T-helper 2 cell treated with Interferon-gamma antibody and Interleukin-4, amounts not matched to agents 100 ng/mL and 5 ng/mL, for 36 hours (primary cell): Measurements from ENCODE around the gene SPNS2. TPM values are rescaled to one million over a fixed set of nuclear protein-coding genes. Genes with fewer than 3 reads are reported as not detected.

Experiments
- intact Hi-C: fragments of 100-400 bp; cut with micrococcal nuclease; formaldehyde crosslinking; loops from one replicate; pipeline ENCODE4 v1.15.1; 2023
- total RNA-seq: library from RNA; stranded (reverse); gene quantifications from 2 replicates; pipeline ENCODE4 v1.2.3, GENCODE V29; 2022

Gene SPNS2
- total RNA-seq, 1 donor from 2014 or later, result 0.36 TPM

DNA sequence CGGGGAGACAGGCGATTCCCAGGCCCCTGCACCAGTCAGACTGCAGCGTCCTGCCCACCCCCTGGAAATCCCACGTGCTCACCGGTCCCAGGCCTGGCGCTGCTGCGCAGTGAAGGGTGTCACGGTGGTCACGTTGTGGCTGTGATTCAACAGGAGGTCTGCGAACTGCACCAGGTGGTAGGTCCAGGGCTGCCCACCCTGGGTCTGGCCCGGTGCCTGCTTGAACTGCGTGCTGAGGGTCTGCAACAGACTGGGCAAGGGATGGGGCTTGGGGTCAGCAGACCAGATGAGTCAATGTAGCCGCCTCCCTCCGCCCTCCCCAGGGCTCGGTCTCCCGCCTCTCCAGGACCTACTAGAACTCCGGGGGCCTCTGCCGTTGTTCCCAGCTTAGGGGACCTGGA is 49.4 kb downstream of the SPNS2 start:
- intact Hi-C loops, result no loop called here

DNA sequence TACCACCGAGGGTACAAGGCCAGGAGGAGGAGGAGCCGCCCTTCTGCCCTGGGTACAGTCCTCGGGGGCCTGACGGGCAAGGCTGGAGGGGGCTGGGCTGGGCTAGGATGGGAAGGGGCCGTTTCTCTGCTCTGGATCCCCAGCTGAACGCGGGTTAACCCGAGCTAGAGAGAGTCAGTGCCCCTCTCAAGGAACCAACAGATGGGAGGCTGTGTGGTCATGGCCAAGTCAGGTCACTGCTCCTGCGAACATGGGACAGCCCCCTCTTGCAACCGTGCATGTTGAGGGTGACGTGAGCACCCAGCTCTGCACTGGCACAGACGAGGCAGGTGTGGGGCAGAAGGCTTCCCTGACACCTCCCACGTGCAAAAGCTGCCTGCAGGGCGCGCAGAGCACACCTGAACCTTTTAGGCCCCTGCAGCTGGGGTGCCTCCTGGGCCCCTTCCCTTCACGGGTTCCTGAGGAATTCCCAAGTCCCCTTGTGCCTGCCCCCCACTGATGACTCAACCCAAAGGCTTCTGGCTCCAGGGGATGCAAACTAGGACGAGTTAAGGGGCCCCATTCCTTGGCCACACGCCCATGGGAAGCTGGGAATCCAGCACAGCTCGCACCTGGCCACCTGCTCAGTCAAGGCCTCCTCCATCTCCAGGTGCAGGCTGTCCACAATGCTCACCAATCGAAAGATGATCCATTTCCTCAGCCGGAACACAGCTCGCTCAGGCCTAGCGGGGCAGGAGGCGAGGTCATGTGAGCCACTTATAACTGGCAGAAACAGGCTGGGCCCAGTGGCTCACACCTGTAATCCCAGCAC is 50.2 kb downstream of the SPNS2 start:
- intact Hi-C loops, result no loop called here

GRCh38 chr17:4549781-4550533 is 51.3 kb downstream of the SPNS2 start:
- intact Hi-C loops, result no loop called here

DNA sequence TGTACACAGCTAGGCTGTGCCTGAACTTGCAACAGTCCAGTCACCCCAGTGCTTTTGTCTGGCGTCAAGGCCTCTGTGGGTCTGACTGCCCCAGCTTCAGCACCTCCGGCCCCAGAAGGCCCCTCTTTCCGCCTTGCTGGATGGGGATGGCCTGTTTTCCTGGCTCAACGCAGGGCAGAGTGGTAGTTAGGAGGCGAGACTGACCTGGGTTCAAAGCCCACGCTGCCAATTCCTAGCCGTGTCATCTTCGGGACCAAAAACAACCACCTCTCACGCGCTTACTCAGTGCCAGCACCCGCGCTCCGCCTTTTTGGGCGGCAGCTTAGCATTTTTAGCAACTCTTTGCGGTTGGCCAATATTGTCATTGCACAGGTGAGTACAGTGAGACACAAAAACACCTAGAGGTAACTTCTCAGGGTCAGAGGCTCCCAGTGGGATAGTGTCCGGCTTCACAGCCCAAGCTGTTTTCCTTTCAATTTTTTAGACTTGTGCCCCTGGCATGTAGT is 51.9 kb downstream of the SPNS2 start:
- intact Hi-C loops, result no loop called here

- intact Hi-C loops, result no loop called here
These were observed 52.5 kb downstream of the SPNS2 start for GRCh38 chr17:4551141-4551540.

- intact Hi-C loops, result no loop called here
These were observed 53.3 kb downstream of the SPNS2 start for GRCh38 chr17:4551796-4552525.

- intact Hi-C loops, result no loop called here
These were observed 55.0 kb downstream of the SPNS2 start for GRCh38 chr17:4553669-4554068.

DNA sequence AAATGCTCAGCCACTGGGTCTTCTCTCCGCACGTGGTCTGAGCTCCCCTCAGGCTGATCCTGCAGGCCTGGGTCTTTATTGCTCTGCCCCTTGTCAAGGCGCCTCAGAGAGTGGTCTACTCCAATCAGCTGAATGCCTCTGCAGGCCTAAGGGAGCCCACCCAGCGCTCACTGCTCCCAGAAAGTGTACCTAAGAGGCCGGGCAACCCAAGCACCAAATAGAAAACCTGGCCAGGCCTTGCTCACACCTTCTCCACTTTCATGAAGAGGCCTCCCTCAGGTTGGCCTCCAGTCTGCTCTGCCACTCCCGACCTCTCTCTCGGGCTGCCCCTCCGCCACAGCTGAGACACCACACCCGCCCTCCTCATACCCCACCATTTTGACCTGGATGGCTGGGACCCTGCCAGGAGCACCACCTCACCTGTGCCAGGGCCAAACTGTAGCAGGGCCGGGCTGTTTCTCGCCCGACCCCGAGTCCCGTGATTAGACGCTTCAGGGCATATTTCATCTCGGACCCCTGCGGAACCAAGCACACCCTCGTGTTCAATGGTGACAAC is 55.8 kb downstream of the SPNS2 start:
- intact Hi-C loops, result no loop called here

DNA sequence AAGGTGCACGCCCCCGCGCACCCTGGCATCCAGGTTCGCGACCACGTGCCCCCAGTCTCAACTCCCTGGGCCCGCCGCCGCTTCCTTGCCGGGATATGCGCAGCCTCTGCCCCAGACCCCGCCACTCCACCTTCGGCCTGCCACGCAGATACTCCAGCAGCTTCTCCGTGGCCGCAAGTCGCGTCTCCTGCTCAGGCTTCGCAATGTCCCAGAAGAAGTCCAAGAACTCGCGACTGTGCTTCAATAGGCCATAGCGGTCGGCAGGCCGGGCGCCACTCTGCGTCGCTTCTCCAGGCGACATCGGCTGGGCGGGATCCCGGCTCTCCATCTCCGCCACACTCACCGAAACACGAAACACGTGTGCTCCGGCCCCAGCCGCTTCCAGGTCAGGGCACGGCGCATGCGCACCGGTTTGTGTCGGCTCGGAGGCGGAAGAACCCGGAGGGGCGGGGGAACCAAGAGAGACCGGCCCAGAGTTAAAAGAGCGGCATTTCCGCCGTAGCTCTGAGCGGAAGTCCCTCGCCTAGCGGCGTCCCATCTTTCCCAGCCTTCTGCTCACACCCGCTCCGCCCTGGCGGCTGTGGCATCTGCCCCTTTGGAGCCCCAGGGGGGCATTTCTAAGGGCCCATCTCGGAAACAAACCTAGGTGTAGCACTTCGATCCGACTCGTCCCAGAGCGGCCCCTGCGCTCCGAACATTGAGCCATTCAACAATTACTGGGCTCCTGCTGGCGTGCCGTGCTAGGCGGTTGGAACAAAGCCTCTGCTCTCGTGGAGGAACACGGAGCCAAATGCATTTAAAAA is 56.5 kb downstream of the SPNS2 start, which contains the start of gene MYBBP1A:
TSS of gene MYBBP1A (minus strand) at position 388 of the 803 bp plus-strand sequence. CDS start at position 328, 60 bp downstream.
- intact Hi-C loops, result loop anchor here (1.0 to 5.0 kb wide), 2 partner anchors 237 to 291 kb away; no protein-coding TSS in a partner anchor

- intact Hi-C loops, result loop anchor here (1.0 to 5.0 kb wide), 2 partner anchors 236 to 292 kb away; no protein-coding TSS in a partner anchor
These were observed 57.4 kb downstream of the SPNS2 start for GRCh38 chr17:4555873-4556759.

GRCh38 chr17:4556996-4557395 is 58.3 kb downstream of the SPNS2 start:
- intact Hi-C loops, result loop anchor here (5.0 kb wide), 1 partner anchor 235 kb away; no protein-coding TSS in a partner anchor

GRCh38 chr17:4557626-4558346 is 59.1 kb downstream of the SPNS2 start:
- intact Hi-C loops, result loop anchor here (5.0 kb wide), 1 partner anchor 235 kb away; no protein-coding TSS in a partner anchor

- intact Hi-C loops, result loop anchor here (5.0 kb wide), 1 partner anchor 234 kb away; no protein-coding TSS in a partner anchor
These were observed 59.8 kb downstream of the SPNS2 start for GRCh38 chr17:4558347-4558971.

- intact Hi-C loops, result loop anchor here (5.0 kb wide), 1 partner anchor 233 kb away; no protein-coding TSS in a partner anchor
These were observed 60.6 kb downstream of the SPNS2 start for GRCh38 chr17:4559139-4559791.

- intact Hi-C loops, result loop anchor here (5.0 to 10.0 kb wide), 2 partner anchors 155 to 232 kb away; partner anchors contain the start of gene ARRB2
These were observed 61.3 kb downstream of the SPNS2 start for GRCh38 chr17:4559966-4560365.

DNA sequence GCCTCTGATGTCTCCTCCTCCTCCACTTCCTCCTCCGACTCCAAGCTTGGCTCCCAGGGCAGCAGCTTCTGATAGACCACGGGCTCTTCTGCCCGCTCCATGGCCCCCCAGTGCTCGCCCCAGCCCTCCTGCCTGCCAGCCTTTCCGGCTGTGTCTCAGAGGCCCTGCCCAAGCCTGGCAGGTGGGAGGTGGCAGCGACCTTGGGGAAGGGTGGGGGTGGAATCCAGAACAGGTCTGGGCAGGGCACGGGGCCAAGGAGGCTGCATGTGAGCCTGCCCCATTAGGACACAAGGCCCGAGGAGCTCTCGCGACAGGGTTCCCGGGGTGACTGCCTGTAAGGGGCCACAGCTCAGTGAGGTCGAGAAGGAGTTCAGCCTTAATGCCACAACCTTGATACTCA is 61.7 kb downstream of the SPNS2 start, which contains the start of gene GGT6:
TSS of gene GGT6 (minus strand) at position 157 of the 400 bp plus-strand sequence. CDS start at position 101, 56 bp downstream.
- intact Hi-C loops, result loop anchor here (10.0 kb wide), 1 partner anchor 154 kb away; the partner anchor contains the start of gene ARRB2

DNA sequence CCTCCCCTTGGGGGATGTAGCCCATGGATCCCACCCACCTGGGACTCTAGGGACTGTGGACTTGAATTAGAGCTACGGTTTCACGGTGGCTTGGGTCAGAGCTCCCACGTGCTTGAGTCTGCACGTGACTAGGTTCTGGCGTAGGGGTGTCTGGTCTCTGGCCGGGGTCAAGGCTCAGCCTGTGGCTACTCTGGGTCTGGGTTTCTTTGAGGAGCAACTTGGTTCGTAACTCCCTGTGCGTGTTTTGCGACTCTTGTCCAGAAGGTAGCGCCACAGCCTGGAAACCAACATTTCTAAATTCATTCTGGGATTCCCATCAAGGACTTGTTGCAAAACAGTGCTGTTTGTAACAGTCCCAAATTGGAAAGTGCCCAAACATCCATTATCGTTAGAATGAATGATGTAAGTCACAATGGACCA is 62.2 kb downstream of the SPNS2 start:
- intact Hi-C loops, result loop anchor here (10.0 kb wide), 1 partner anchor 154 kb away; the partner anchor contains the start of gene ARRB2
